HepG2 (cell line): Measurements from ENCODE around the gene TMEM247. TPM values are rescaled to one million over a fixed set of nuclear protein-coding genes. Genes with fewer than 3 reads are reported as not detected.

Experiments used
- BCLAF1 ChIP-seq: fragments of 450-650 bp; IDR thresholded peaks from 2 replicates; pipeline ENCODE4 v1.6.1; 2017; ENCODE audit warnings: mild to moderate bottlenecking
- ERF ChIP-seq: IDR thresholded peaks from 2 replicates; pipeline ENCODE4 v1.6.1; 2018; ENCODE audit warnings: missing biosample characterization, missing genetic modification reagents
- HMG20A ChIP-seq: IDR thresholded peaks from 2 replicates; pipeline ENCODE4 v1.6.1; 2016; ENCODE audit warnings: borderline replicate concordance
- MIXL1 ChIP-seq: IDR thresholded peaks from 2 replicates; pipeline ENCODE4 v1.6.1; 2016
- PRMT3 ChIP-seq: sonication (generic); formaldehyde crosslinking; IDR thresholded peaks from 2 replicates; pipeline ENCODE4 v1.8.1; 2022; ENCODE audit warnings: low read depth, mild to moderate bottlenecking, moderate library complexity, missing genetic modification reagents, borderline replicate concordance
- REPIN1 ChIP-seq: sonication (generic); formaldehyde crosslinking; IDR thresholded peaks from 2 replicates; pipeline ENCODE4 v1.8.0; 2022; ENCODE audit warnings: missing genetic modification reagents, low read depth, mild to moderate bottlenecking, borderline replicate concordance
- RFX3 ChIP-seq: IDR thresholded peaks from 2 replicates; pipeline ENCODE4 v1.6.1; 2016; ENCODE audit warnings: missing biosample characterization, missing genetic modification reagents
- RORA ChIP-seq: sonication (generic); formaldehyde crosslinking; IDR thresholded peaks from 2 replicates; pipeline ENCODE4 v1.5.0; 2020; ENCODE audit warnings: mild to moderate bottlenecking, missing genetic modification reagents, moderate library complexity
- TARDBP ChIP-seq: sonication (generic); formaldehyde crosslinking; IDR thresholded peaks from 2 replicates; pipeline ENCODE4 v1.8.0; 2022; ENCODE audit warnings: mild to moderate bottlenecking, missing genetic modification reagents
- TP53 ChIP-seq: sonication (generic); formaldehyde crosslinking; conservative IDR thresholded peaks from 2 replicates; pipeline ENCODE4 v1.4.0; 2020; ENCODE audit warnings: missing genetic modification reagents
- YEATS4 ChIP-seq: sonication (generic); formaldehyde crosslinking; IDR thresholded peaks from 2 replicates; pipeline ENCODE4 v1.4.0; 2020; ENCODE audit warnings: missing genetic modification reagents, borderline replicate concordance
- ZFP62 ChIP-seq: sonication (generic); formaldehyde crosslinking; IDR thresholded peaks from 2 replicates; pipeline ENCODE4 v1.4.0; 2020; ENCODE audit warnings: missing genetic modification reagents
- ZHX2 ChIP-seq, 2 experiments: sonication (generic) in 1 of 2; formaldehyde crosslinking in 1 of 2; IDR thresholded peaks; 2 replicates each; pipeline versions ENCODE4 v1.6.1 to v1.9.0; 2014 to 2022; ENCODE audit warnings: antibody characterized with exemption in 1 of 2, borderline replicate concordance in 1 of 2, inconsistent platforms in 1 of 2, low read depth in 1 of 2, missing genetic modification reagents in 1 of 2
- ZNF281 ChIP-seq: sonication (generic); formaldehyde crosslinking; IDR thresholded peaks from 2 replicates; pipeline ENCODE4 v1.4.0; 2020; ENCODE audit warnings: missing genetic modification reagents, borderline replicate concordance
- ZNF468 ChIP-seq: sonication (generic); formaldehyde crosslinking; IDR thresholded peaks from 2 replicates; pipeline ENCODE4 v1.8.0; 2022; ENCODE audit warnings: mild to moderate bottlenecking, moderate library complexity, missing genetic modification reagents
- ZNF546 ChIP-seq: sonication (generic); formaldehyde crosslinking; conservative IDR thresholded peaks from 2 replicates; pipeline ENCODE4 v1.8.1; 2023; ENCODE audit warnings: mild to moderate bottlenecking, missing genetic modification reagents
- ZNF713 ChIP-seq: sonication (generic); formaldehyde crosslinking; IDR thresholded peaks from 2 replicates; pipeline ENCODE4 v1.4.0; 2020; ENCODE audit warnings: mild to moderate bottlenecking, missing genetic modification reagents
- ZNF737 ChIP-seq: sonication (generic); formaldehyde crosslinking; IDR thresholded peaks from 2 replicates; pipeline ENCODE4 v1.5.0; 2020; ENCODE audit warnings: missing genetic modification reagents, mild to moderate bottlenecking, borderline replicate concordance
- ZNF747 ChIP-seq: sonication (generic); formaldehyde crosslinking; IDR thresholded peaks from 2 replicates; pipeline ENCODE4 v1.8.1; 2023; ENCODE audit warnings: missing genetic modification reagents, mild to moderate bottlenecking, borderline replicate concordance
- ZNF878 ChIP-seq: sonication (generic); formaldehyde crosslinking; IDR thresholded peaks from 2 replicates; pipeline ENCODE4 v1.8.1; 2023; ENCODE audit warnings: mild to moderate bottlenecking, missing genetic modification reagents, moderate library complexity
- polyA plus RNA-seq, 8 experiments: library from polyadenylated mRNA; depleted of rRNA in 3 of 8; stranded (reverse) in 7 of 8; unstranded in 1 of 8; fragments of >200 nt; fragmentation: Illumina TruSeq in 4 of 8; extraction: Trizol in 4 of 8; gene quantifications; 2 replicates each; pipeline versions ENCODE4 v1.2.1 to v1.2.3, GENCODE V29; 2011 to 2016; ENCODE audit warnings: low read depth in 4 of 8, missing spikeins in 1 of 8, mixed read lengths in 1 of 8; ENCODE audit not compliant: insufficient read depth in 1 of 8
- total RNA-seq, 5 experiments: library from RNA; depleted of rRNA; stranded (reverse); fragments of >200 nt; fragmentation: Illumina TruSeq; extraction: Trizol; gene quantifications; 2 replicates each; pipeline ENCODE4 v1.2.3, GENCODE V29; 2016; ENCODE audit warnings: low read depth in 1 of 5

The TMEM247 gene
- total and polyA plus RNA-seq, 2 of the 13 experiments (the other 11 are each of a cell fraction or from before 2014, with no cell fraction given), result not detected

- TF ChIP-seq ZNF281 (CRISPR knock-in tag) (no peak), TARDBP (CRISPR knock-in tag) (peak; percentile 80; the same call in 1 of the 2 replicates), REPIN1 (CRISPR knock-in tag) (peak; percentile 61; the same call in 1 of the 2 replicates), MIXL1 (CRISPR knock-in tag) (0 out of 2 replicates have a peak, but pooled peaks have one; percentile 42), ZNF713 (no peak), TP53 (peak; percentile 97), ERF (CRISPR knock-in tag) (no peak), RFX3 (no peak), PRMT3 (no peak), ZNF737 (no peak), BCLAF1 (no peak), ZHX2 (IDR thresholded peaks at IDR 0.05; ENCODE audit: low read depth) (no peak), ZHX2 (CRISPR knock-in tag; IDR thresholded peaks at IDR 0.05; ENCODE audit: borderline replicate concordance) (no peak), YEATS4 (no peak; the same call in 1 of the 2 replicates), ZNF468 (CRISPR knock-in tag) (no peak), RORA (CRISPR knock-in tag) (no peak), ZFP62 (CRISPR knock-in tag) (no peak), HMG20A (no peak), ZNF878 (CRISPR knock-in tag) (no peak), ZNF747 (no peak), ZNF546 (CRISPR knock-in tag) (no peak)
These were observed 44.5 kb upstream of the TMEM247 start (continued) for GRCh38 chr2:46434851-46435273.
